GM12891 (cell line): Measurements from ENCODE around the gene SEMA4D.
A peak's percentile ranks its signal among the peaks of the same experiment; 100 is the strongest.

Experiments used
- DNase-seq: peaks from one replicate; pipeline ENCODE4 v3.0.0; 2011; ENCODE audit warnings: low spot score; ENCODE audit not compliant: insufficient read length
- FAIRE-seq: peaks from 2 replicates; lab custom pipeline; 2011; peaks lifted over from hg19 to GRCh38; lab: Jason Lieb, UNC
- PAX5 ChIP-seq: IDR thresholded peaks from 2 replicates; pipeline ENCODE4 v1.6.1; 2011; ENCODE audit warnings: low read length, moderate library complexity, mild to moderate bottlenecking; ENCODE audit not compliant: insufficient read depth, severe bottlenecking
- POLR2A ChIP-seq: IDR thresholded peaks from 2 replicates; pipeline ENCODE4 v1.6.1; 2011; ENCODE audit warnings: low read depth, low read length, control low read depth
- POLR2AphosphoS5 ChIP-seq: IDR thresholded peaks from 2 replicates; pipeline ENCODE4 v1.6.1; 2011; ENCODE audit warnings: low read depth, low read length, control low read depth
- POU2F2 ChIP-seq: IDR thresholded peaks from 2 replicates; pipeline ENCODE4 v1.6.1; 2011; ENCODE audit warnings: low read depth, mild to moderate bottlenecking, control low read depth, low read length, moderate library complexity
- SPI1 ChIP-seq: IDR thresholded peaks from 2 replicates; pipeline ENCODE4 v1.6.1; 2011; ENCODE audit warnings: low read depth, low read length, control low read depth
- TAF1 ChIP-seq: IDR thresholded peaks from 2 replicates; pipeline ENCODE4 v1.6.1; 2011; ENCODE audit warnings: low read depth, low read length, control low read depth

The SEMA4D gene

GRCh38 chr9:89342213-89342612, 155.7 kb downstream of the SEMA4D start:
- FAIRE-seq (peak; percentile 51), DNase-seq (no peak)
- TF ChIP-seq POLR2AphosphoS5 (no peak), TAF1 (no peak), POLR2A (no peak), SPI1 (no peak), PAX5 (no peak), POU2F2 (no peak)

DNA sequence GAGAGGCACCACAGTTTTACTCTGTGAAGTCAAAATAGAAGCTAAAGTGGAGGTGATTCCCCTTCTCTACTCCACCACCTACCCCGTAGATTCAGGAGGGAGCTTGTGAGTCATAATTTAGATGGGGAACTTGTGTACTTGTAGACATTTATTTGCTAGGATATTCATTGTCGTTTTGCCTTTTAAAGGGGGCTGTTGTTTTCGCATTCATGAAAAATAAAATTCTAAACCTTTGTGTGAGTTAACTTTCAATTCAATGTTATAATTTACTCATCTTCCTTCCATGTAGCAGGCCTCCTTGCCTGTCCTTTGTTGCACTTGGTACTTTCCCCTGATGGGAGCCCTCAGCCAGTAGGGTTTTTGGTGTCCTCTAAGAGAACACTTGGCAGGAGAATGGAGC, 157.6 kb downstream of the SEMA4D start:
- FAIRE-seq = no peak
- TF ChIP-seq PAX5 (no peak), POLR2A (no peak), POLR2AphosphoS5 (no peak), SPI1 (no peak), TAF1 (no peak), POU2F2 (no peak)

GRCh38 chr9:89339807-89340206, 158.1 kb downstream of the SEMA4D start:
- FAIRE-seq = no peak
- TF ChIP-seq PAX5 = no peak
- TF ChIP-seq SPI1 = no peak
- no peak for TF ChIP-seq POLR2AphosphoS5
- TF ChIP-seq POU2F2 = no peak
- no peak for TF ChIP-seq POLR2A
- TF ChIP-seq TAF1 = no peak
- DNase-seq = no peak

More for the DNA sequence above, 157.6 kb downstream of the SEMA4D start:
- DNase-seq = no peak

- DNase-seq = no peak
- no peak for TF ChIP-seq PAX5
- TF ChIP-seq TAF1 = no peak
- TF ChIP-seq POU2F2 = no peak
- TF ChIP-seq POLR2A = no peak
- no peak for TF ChIP-seq SPI1
- no peak for TF ChIP-seq POLR2AphosphoS5
- FAIRE-seq = no peak
These were observed 167.4 kb downstream of the SEMA4D start for GRCh38 chr9:89330513-89330912.

DNA sequence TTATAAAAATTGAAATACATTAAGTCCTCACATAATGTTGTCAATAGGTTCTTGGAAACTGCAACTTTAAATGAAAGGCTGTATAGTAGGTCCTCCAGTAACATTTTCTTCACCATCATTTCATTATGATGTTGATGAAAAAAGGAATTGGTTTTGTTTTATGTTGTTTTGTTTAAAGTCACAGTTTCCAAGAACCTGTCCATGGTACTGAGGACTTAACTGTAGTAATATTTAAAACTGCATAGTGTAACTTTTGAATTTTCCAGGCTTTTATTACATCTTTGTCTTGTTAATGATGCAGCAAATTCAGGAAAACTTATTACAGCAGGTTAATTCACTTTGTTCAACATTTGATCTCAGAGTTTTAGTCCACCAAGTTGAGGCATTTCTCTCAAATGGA, 168.0 kb downstream of the SEMA4D start:
- TF ChIP-seq POLR2AphosphoS5 (no peak), POLR2A (no peak), POU2F2 (no peak), TAF1 (no peak), PAX5 (no peak), SPI1 (no peak)
- DNase-seq (no peak), FAIRE-seq (no peak)

- no peak for FAIRE-seq
- DNase-seq = no peak
These were observed 169.8 kb downstream of the SEMA4D start for GRCh38 chr9:89328064-89328463.

DNA sequence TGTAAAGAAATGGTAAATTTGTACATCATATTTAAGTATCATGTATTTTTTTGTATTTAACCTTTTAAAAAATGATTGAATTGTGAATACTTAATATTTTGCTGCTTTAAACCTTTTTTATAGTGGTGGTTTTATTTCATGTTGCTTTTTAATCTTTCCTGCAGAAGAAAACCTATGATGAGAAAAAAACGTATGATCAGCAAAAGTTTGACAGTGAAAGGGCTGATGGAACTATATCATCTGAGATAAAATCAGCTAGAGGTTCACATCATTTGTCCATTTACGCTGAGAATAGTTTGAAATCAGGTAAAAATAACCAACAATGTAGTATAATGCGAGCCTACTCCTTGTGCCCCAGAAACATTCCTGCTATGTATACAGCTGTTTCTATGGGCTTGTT, 172.2 kb downstream of the SEMA4D start:
- no peak for FAIRE-seq
- TF ChIP-seq PAX5 (no peak), POU2F2 (no peak), TAF1 (no peak), SPI1 (no peak)

More at GRCh38 chr9:89328064-89328463, 169.8 kb downstream of the SEMA4D start:
- TF ChIP-seq POLR2AphosphoS5 = no peak
- no peak for TF ChIP-seq POLR2A
- no peak for TF ChIP-seq TAF1
- TF ChIP-seq POU2F2 = no peak
- no peak for TF ChIP-seq SPI1
- TF ChIP-seq PAX5 = no peak

GRCh38 chr9:89323390-89323789, 174.5 kb downstream of the SEMA4D start:
- DNase-seq = no peak
- no peak for TF ChIP-seq POLR2AphosphoS5
- 0 out of 2 replicates have a peak, but pooled peaks have one; percentile 27 for TF ChIP-seq POLR2A
- no peak for FAIRE-seq

More for the DNA sequence above, 172.2 kb downstream of the SEMA4D start:
- no peak for DNase-seq

GRCh38 chr9:89319015-89319905, 178.7 kb downstream of the SEMA4D start:
- DNase-seq = no peak
- TF ChIP-seq POLR2AphosphoS5 (no peak), SPI1 (no peak), PAX5 (no peak), TAF1 (no peak)
- FAIRE-seq = no peak
